GM12874 (cell line): Measurements from ENCODE around the gene CADM1.

Experiments
- TF ChIP-seq, protein P1 (sequence below): IDR thresholded peaks from 2 replicates; pipeline ENCODE4 v1.5.1; 2011; ENCODE audit warnings: low read depth, mild to moderate bottlenecking, control low read depth, low read length, moderate library complexity; ENCODE audit not compliant: insufficient read depth

CADM1 gene

GRCh38 chr11:115122274-115122673 lies 381.9 kb downstream of the CADM1 start:
- TF ChIP-seq, protein P1, sequence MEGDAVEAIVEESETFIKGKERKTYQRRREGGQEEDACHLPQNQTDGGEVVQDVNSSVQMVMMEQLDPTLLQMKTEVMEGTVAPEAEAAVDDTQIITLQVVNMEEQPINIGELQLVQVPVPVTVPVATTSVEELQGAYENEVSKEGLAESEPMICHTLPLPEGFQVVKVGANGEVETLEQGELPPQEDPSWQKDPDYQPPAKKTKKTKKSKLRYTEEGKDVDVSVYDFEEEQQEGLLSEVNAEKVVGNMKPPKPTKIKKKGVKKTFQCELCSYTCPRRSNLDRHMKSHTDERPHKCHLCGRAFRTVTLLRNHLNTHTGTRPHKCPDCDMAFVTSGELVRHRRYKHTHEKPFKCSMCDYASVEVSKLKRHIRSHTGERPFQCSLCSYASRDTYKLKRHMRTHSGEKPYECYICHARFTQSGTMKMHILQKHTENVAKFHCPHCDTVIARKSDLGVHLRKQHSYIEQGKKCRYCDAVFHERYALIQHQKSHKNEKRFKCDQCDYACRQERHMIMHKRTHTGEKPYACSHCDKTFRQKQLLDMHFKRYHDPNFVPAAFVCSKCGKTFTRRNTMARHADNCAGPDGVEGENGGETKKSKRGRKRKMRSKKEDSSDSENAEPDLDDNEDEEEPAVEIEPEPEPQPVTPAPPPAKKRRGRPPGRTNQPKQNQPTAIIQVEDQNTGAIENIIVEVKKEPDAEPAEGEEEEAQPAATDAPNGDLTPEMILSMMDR: no peak
